A673 (cell line): ENCODE results near the gene SEMA6B. TPM values are rescaled to one million over a fixed set of nuclear protein-coding genes. Genes with fewer than 3 reads are reported as not detected.

ENCODE experiments used
- BruUV-seq: library from RNA; stranded (reverse); fragments of 400-500 nt; replicated peaks from 2 replicates; lab custom pipeline; 2021; lab: Mats Ljungman, UMichigan
- CTCF ChIA-PET: fragments of 300-600 bp; sonication (Branson Sonifier 250); formaldehyde crosslinking; loops from one replicate; lab custom pipeline; 2022; ENCODE audit warnings: antibody characterized with exemption; lab: Charles Lee
- POLR2A ChIA-PET: fragments of 300-600 bp; sonication (Branson Sonifier 250); formaldehyde crosslinking; loops from one replicate; lab custom pipeline; 2022; ENCODE audit warnings: antibody characterized with exemption; ENCODE audit not compliant: low non-redundant PET; lab: Charles Lee
- DNase-seq: peaks from one replicate; pipeline ENCODE4 v3.0.0-alpha.2; 2015; ENCODE audit warnings: low spot score
- H3K27ac ChIP-seq: fragments of 200-600 bp; sonication (generic); 2 replicates; pipeline ENCODE4 v1.5.1; 2016; ENCODE audit warnings: mixed run types, low read depth, mild to moderate bottlenecking, mixed read lengths, antibody characterized with exemption, low read length; ENCODE audit not compliant: poor library complexity, severe bottlenecking
- H3K27me3 ChIP-seq: fragments of 200-600 bp; sonication (generic); replicated peaks from 2 replicates; pipeline ENCODE4 v1.6.1; 2017; ENCODE audit warnings: mixed run types, low read depth, mild to moderate bottlenecking, mixed read lengths, antibody characterized with exemption, low read length; ENCODE audit not compliant: insufficient read depth, poor library complexity
- H3K36me3 ChIP-seq: fragments of 200-600 bp; sonication (generic); 2 replicates; pipeline ENCODE4 v1.6.1; 2016; ENCODE audit warnings: mixed run types, mild to moderate bottlenecking, mixed read lengths, antibody characterized with exemption, low read length; ENCODE audit not compliant: insufficient read depth, poor library complexity, severe bottlenecking
- H3K4me1 ChIP-seq: fragments of 200-600 bp; sonication (generic); 2 replicates; pipeline ENCODE4 v1.6.1; 2017; ENCODE audit warnings: mixed run types, mild to moderate bottlenecking, mixed read lengths, antibody characterized with exemption, low read length; ENCODE audit not compliant: insufficient read depth, poor library complexity, severe bottlenecking
- H3K4me3 ChIP-seq: fragments of 200-600 bp; sonication (generic); 2 replicates; pipeline ENCODE4 v1.5.1; 2016; ENCODE audit warnings: low read depth, mixed run types, mild to moderate bottlenecking, mixed read lengths, low read length; ENCODE audit not compliant: poor library complexity, severe bottlenecking
- H3K9me3 ChIP-seq: fragments of 200-600 bp; sonication (generic); 2 replicates; pipeline ENCODE4 v1.6.1; 2016; ENCODE audit warnings: mixed run types, low read depth, mild to moderate bottlenecking, mixed read lengths, antibody characterized with exemption, low read length; ENCODE audit not compliant: poor library complexity, severe bottlenecking
- CTCF ChIP-seq: fragments of 300-800, 200-600 bp; sonication (generic); conservative IDR thresholded peaks from 2 replicates; pipeline ENCODE4 v1.5.1; 2017; ENCODE audit warnings: low read depth, mild to moderate bottlenecking, antibody characterized with exemption, low read length, moderate library complexity, mixed read lengths
- EZH2 ChIP-seq: fragments of 200-600 bp; sonication (generic); IDR thresholded peaks from 2 replicates; pipeline ENCODE4 v1.6.1; 2017; ENCODE audit warnings: borderline replicate concordance, low read depth, mild to moderate bottlenecking, mixed read lengths, antibody characterized with exemption, low read length; ENCODE audit not compliant: poor library complexity, severe bottlenecking
- intact Hi-C: fragments of 100-400 bp; cut with micrococcal nuclease; formaldehyde crosslinking; loops from one replicate; pipeline ENCODE4 v1.10.0; 2022; ENCODE audit not compliant: unreplicated experiment
- total RNA-seq: library from RNA; stranded (reverse); gene quantifications from 2 replicates; pipeline ENCODE4 v1.2.3, GENCODE V29; 2021

The SEMA6B gene
- total RNA-seq, 1 experiment from 2014 or later: 9.2 TPM

- no peak for DNase-seq
- no peaks in the 10 kb centered on the region for H3K36me3 ChIP-seq
- ChIA-PET POLR2A (no interaction called here), CTCF (interaction anchor here (0.8 kb wide), 1 partner anchor 17 kb away, joined by 4 read pairs; no protein-coding TSS in a partner anchor)
- no peaks in the 10 kb centered on the region for H3K27me3 ChIP-seq
- intact Hi-C loops: no loop called here
- no peaks in the 10 kb centered on the region for H3K9me3 ChIP-seq
- H3K4me1 ChIP-seq: no peaks in the 10 kb centered on the region
- no peak for TF ChIP-seq EZH2
- TF ChIP-seq CTCF: no peak
- no peak overlapping the region for H3K4me3 ChIP-seq
- no TSS peak for BruUV-seq
- no peak overlapping the region for H3K27ac ChIP-seq
These were observed 51.7 kb downstream of the SEMA6B start for GRCh38 chr19:4507804-4508203.

- POLR2A ChIA-PET: no interaction called here
- no TSS peak for BruUV-seq
- H3K27ac ChIP-seq: no peak overlapping the region
These were observed 52.4 kb downstream of the SEMA6B start for GRCh38 chr19:4507150-4507452.

GRCh38 chr19:4506449-4507149, 52.9 kb downstream of the SEMA6B start:
- Histone ChIP-seq H3K27me3 (no peaks in the 10 kb centered on the region), H3K27ac (no peak overlapping the region), H3K9me3 (no peaks in the 10 kb centered on the region), H3K4me1 (no peaks in the 10 kb centered on the region), H3K36me3 (peaks cover 6% of the 10 kb centered on the region), H3K4me3 (no peak overlapping the region)
- no TSS peak for BruUV-seq
- ChIA-PET POLR2A (no interaction called here), CTCF (interaction anchor here (0.6 to 0.7 kb wide), 2 partner anchors 9 to 36 kb away, joined by 3 to 4 read pairs; no protein-coding TSS in a partner anchor)
- no peak for DNase-seq
- intact Hi-C loops: no loop called here
- TF ChIP-seq EZH2: no peak
- no peak for TF ChIP-seq CTCF

More at GRCh38 chr19:4507150-4507452, 52.4 kb downstream of the SEMA6B start:
- no peaks in the 10 kb centered on the region for H3K9me3 ChIP-seq
- TF ChIP-seq CTCF (no peak), EZH2 (no peak)
- no peak overlapping the region for H3K4me3 ChIP-seq
- peaks cover 3% of the 10 kb centered on the region for H3K36me3 ChIP-seq
- intact Hi-C loops: no loop called here
- no peaks in the 10 kb centered on the region for H3K4me1 ChIP-seq
- no peak for DNase-seq
- CTCF ChIA-PET: interaction anchor here (0.6 to 0.8 kb wide), 2 partner anchors 18 to 36 kb away, joined by 4 read pairs; no protein-coding TSS in a partner anchor
- no peaks in the 10 kb centered on the region for H3K27me3 ChIP-seq
